ENCODE results near the gene AQP6.

AQP6 gene

DNA sequence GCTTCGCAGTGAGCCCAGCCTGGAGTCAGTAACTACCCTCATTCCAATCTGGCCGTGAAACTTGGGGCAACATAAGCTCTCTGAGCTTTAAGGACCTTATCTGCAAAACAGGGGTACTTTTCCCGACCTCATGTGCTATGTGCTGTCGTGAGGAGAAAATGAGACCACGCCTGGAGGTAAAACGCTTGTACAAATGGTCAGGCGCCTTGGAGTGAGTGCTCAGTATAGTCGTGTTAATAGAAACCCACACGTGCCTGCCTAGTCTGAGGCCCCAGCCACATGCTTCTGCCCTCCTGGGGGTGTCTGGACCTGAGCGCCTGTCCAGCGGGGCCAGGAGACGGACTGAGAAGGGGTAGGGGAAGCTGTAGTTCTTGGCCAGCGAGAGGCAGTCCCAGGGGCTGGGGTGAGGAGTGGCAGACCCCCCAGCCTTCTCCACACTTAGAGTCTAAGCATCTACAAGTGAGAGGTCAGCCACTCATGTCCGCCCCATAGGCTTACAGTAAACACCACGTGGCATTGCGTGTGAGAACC, 6.2 kb upstream of the AQP6 start:
- H3K27me3 ChIP-seq (ENCODE audit: insufficient read depth, low read length, poor library complexity): peaks cover 39% of the 10 kb centered on the region
- ATAC-seq (ENCODE audit: insufficient read depth, low read depth): no peak; the same call in 2 of the 3 replicates
- H3K4me2 ChIP-seq (ENCODE audit: insufficient read depth, low read length): peak overlapping the region; percentile 65
- H3K27ac ChIP-seq (ENCODE audit: low read length): no peak overlapping the region
- no peak for DNase-seq
- no peaks in the 10 kb centered on the region for H3K9me3 ChIP-seq (ENCODE audit: insufficient read depth, low read length, severe bottlenecking)
- H3K36me3 ChIP-seq (ENCODE audit: insufficient read depth, low read length): no peaks in the 10 kb centered on the region
- H3K4me3 ChIP-seq (ENCODE audit: low read depth in 1 of 2, low read length in 2 of 2): no peak overlapping the region
- peaks cover 14% of the 10 kb centered on the region for H3K4me1 ChIP-seq (ENCODE audit: insufficient read depth, low read length)
- H4K20me1 ChIP-seq (ENCODE audit: insufficient read depth, low read length): peaks cover 9% of the 10 kb centered on the region; the same call in 1 of the 2 replicates
- TF ChIP-seq, protein P1, sequence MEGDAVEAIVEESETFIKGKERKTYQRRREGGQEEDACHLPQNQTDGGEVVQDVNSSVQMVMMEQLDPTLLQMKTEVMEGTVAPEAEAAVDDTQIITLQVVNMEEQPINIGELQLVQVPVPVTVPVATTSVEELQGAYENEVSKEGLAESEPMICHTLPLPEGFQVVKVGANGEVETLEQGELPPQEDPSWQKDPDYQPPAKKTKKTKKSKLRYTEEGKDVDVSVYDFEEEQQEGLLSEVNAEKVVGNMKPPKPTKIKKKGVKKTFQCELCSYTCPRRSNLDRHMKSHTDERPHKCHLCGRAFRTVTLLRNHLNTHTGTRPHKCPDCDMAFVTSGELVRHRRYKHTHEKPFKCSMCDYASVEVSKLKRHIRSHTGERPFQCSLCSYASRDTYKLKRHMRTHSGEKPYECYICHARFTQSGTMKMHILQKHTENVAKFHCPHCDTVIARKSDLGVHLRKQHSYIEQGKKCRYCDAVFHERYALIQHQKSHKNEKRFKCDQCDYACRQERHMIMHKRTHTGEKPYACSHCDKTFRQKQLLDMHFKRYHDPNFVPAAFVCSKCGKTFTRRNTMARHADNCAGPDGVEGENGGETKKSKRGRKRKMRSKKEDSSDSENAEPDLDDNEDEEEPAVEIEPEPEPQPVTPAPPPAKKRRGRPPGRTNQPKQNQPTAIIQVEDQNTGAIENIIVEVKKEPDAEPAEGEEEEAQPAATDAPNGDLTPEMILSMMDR (IDR thresholded peaks at IDR 0.05; ENCODE audit: borderline replicate concordance, extremely low read depth, low read length, poor library complexity, severe bottlenecking): no peak
- TF ChIP-seq EZH2 (IDR thresholded peaks at IDR 0.05; ENCODE audit: borderline replicate concordance, low read depth, low read length, severe bottlenecking): no peak
- no peaks in the 10 kb centered on the region for H3K79me2 ChIP-seq (ENCODE audit: insufficient read depth, low read length)
- no peak overlapping the region for H3K9ac ChIP-seq (ENCODE audit: low read depth, low read length)
- H2AFZ ChIP-seq (ENCODE audit: low read depth, low read length): peak overlapping the region; percentile 70

DNA sequence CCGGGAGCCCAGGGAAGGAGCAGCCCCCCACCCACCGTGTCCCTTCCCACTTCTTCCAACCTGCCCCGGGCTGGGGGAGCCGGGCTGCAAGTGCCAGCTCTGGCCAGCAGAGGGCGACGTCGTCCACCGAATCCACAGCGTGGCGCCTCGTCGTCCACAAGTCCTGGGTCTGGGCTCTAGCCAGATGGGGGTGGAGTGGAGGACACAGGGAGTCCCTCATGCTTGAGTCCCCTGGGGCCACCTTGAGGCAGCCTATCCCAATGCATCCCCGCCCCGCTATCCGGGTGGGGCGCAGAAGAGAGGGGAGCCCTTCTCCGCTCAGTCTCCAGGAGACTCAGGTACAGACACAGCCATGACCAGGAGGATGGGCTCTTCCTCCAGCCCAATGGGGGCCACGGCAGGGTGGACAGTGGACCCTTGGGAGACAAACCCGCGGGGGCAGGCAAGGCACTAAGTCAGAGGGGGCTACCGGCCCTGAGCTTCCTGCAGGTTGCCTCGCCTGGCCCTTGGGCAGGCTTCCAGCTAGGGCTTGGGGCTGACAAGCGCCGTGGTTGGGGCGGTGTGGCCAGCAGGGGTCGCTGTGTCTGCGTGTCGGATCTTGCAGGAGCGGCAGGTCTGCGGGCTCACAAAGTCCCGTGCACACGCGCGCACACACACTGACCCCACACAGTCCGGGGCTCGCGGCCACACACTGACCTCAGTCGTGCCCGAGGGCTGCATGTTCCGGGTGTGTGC, 5.5 kb upstream of the AQP6 start:
- Histone ChIP-seq H3K9me3 (ENCODE audit: insufficient read depth, low read length, severe bottlenecking) (no peaks in the 10 kb centered on the region), H3K27me3 (ENCODE audit: insufficient read depth, low read length, poor library complexity) (peaks cover 43% of the 10 kb centered on the region), H2AFZ (ENCODE audit: low read depth, low read length) (peak overlapping the region; percentile 70), H3K27ac (ENCODE audit: low read length) (no peak overlapping the region), H3K4me2 (ENCODE audit: insufficient read depth, low read length) (peak overlapping the region; percentile 65), H3K9ac (ENCODE audit: low read depth, low read length) (peak overlapping the region; percentile 32), H3K4me3 (ENCODE audit: low read depth in 1 of 2, low read length in 2 of 2) (peak overlapping the region in 1 of 2 experiments; percentile 48; a peak in 3 of 4 replicates), H3K36me3 (ENCODE audit: insufficient read depth, low read length) (no peaks in the 10 kb centered on the region), H3K4me1 (ENCODE audit: insufficient read depth, low read length) (peaks cover 14% of the 10 kb centered on the region), H3K79me2 (ENCODE audit: insufficient read depth, low read length) (no peaks in the 10 kb centered on the region), H4K20me1 (ENCODE audit: insufficient read depth, low read length) (peaks cover 9% of the 10 kb centered on the region; the same call in 1 of the 2 replicates)
- DNase-seq (peak; percentile 87), ATAC-seq (ENCODE audit: insufficient read depth, low read depth) (peak; percentile 85)
- TF ChIP-seq, protein P1 (IDR thresholded peaks at IDR 0.05; ENCODE audit: borderline replicate concordance, extremely low read depth, low read length, poor library complexity, severe bottlenecking): peak; percentile 95
- no peak for TF ChIP-seq EZH2 (IDR thresholded peaks at IDR 0.05; ENCODE audit: borderline replicate concordance, low read depth, low read length, severe bottlenecking)

DNA sequence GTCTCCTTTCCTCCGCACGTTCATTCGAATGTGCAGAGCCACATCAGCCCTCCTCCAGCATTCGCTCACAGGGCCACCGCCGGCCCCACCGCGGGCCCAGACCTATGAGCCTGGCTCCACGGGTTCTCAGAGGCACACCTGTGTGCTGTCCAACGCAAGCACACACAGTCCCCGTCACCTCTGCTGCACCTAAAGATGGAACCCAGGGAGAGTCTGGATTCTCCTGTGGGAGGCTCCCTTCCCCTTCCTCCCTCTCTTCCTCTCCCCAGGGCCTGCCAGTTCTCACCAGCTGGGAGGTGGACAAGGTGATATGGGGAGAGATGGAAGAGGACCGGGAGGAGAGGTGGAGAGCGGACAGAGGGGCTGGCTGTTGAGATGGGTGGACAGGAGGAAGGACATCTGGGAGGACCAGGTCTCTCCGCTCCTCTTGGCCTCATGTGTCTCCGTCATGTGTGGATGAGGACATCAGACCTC, 4.9 kb upstream of the AQP6 start:
- TF ChIP-seq, protein P1 (IDR thresholded peaks at IDR 0.05; ENCODE audit: borderline replicate concordance, extremely low read depth, low read length, poor library complexity, severe bottlenecking): no peak
- TF ChIP-seq EZH2 (IDR thresholded peaks at IDR 0.05; ENCODE audit: borderline replicate concordance, low read depth, low read length, severe bottlenecking): no peak
- Histone ChIP-seq H3K79me2 (ENCODE audit: insufficient read depth, low read length) (no peaks in the 10 kb centered on the region), H3K4me1 (ENCODE audit: insufficient read depth, low read length) (peaks cover 14% of the 10 kb centered on the region), H4K20me1 (ENCODE audit: insufficient read depth, low read length) (peaks cover 10% of the 10 kb centered on the region), H3K9ac (ENCODE audit: low read depth, low read length) (peak overlapping the region; percentile 32; the same call in 1 of the 2 replicates), H3K9me3 (ENCODE audit: insufficient read depth, low read length, severe bottlenecking) (no peaks in the 10 kb centered on the region), H3K27me3 (ENCODE audit: insufficient read depth, low read length, poor library complexity) (peaks cover 43% of the 10 kb centered on the region), H2AFZ (ENCODE audit: low read depth, low read length) (peak overlapping the region; percentile 70), H3K4me2 (ENCODE audit: insufficient read depth, low read length) (peak overlapping the region; percentile 65), H3K36me3 (ENCODE audit: insufficient read depth, low read length) (no peaks in the 10 kb centered on the region), H3K4me3 (ENCODE audit: low read depth in 1 of 2, low read length in 2 of 2) (peak overlapping the region in 1 of 2 experiments; percentile 48; a peak in 2 of 4 replicates), H3K27ac (ENCODE audit: low read length) (no peak overlapping the region)
- ATAC-seq (ENCODE audit: insufficient read depth, low read depth) (no peak), DNase-seq (no peak)
